Activated T-cell treated with anti-CD3 and anti-CD28 coated beads, Interleukin-2, amount 50 U/mL, for 72 hours (primary cell): ENCODE results near the gene DCC. TPM values are rescaled to one million over a fixed set of nuclear protein-coding genes. Genes with fewer than 3 reads are reported as not detected.

Experiments used
- ATAC-seq, 2 donors: fragments of 150-1000 bp; cut with Tn5 transposase; replicated peaks in 1 of 2; 2 replicates each; pipeline ENCODE4 v1.10.0; 2021; ENCODE audit warnings: moderate library complexity in 2 of 2, mild to moderate bottlenecking in 1 of 2
- DNase-seq, 2 donors: peaks; one replicate each; pipeline ENCODE4 v3.0.0; 2021 to 2022; ENCODE audit warnings: mixed read lengths in 1 of 2
- H3K27ac Mint-ChIP-seq: one replicate; pipeline ENCODE4 v1.8.0; 2022; ENCODE audit warnings: mild to moderate bottlenecking, moderate library complexity, mixed read lengths
- H3K27me3 Mint-ChIP-seq: one replicate; pipeline ENCODE4 v1.8.0; 2022; ENCODE audit warnings: low read depth, mixed read lengths
- H3K36me3 Mint-ChIP-seq, 2 donors: one replicate each; pipeline ENCODE4 v1.8.0; 2022; ENCODE audit warnings: mixed read lengths in 2 of 2, mild to moderate bottlenecking in 1 of 2; ENCODE audit not compliant: insufficient read depth in 2 of 2
- H3K4me1 Mint-ChIP-seq: one replicate; pipeline ENCODE4 v1.8.0; 2022; ENCODE audit warnings: low read depth, mixed read lengths
- H3K4me3 Mint-ChIP-seq, 2 donors: one replicate each; pipeline ENCODE4 v1.8.0; 2022; ENCODE audit warnings: mild to moderate bottlenecking in 2 of 2, mixed read lengths in 2 of 2, moderate library complexity in 2 of 2
- H3K9me3 Mint-ChIP-seq, 2 donors: one replicate each; pipeline ENCODE4 v1.8.0; 2022; ENCODE audit warnings: mixed read lengths in 2 of 2
- total RNA-seq, 2 donors: library from RNA; stranded (reverse); gene quantifications; one replicate each; pipeline ENCODE4 v1.2.3, GENCODE V29; 2022

The DCC gene
- total RNA-seq, 2 donors from 2014 or later, result not detected

GRCh38 chr18:53521068-53521467 is 1181.1 kb downstream of the DCC start:
- Mint-ChIP-seq H3K4me3 (no peak overlapping the region), H3K27me3 (no peaks in the 10 kb centered on the region), H3K4me1 (no peaks in the 10 kb centered on the region), H3K9me3 (peaks cover 0 to 2% of the 10 kb centered on the region in 2 donors), H3K36me3 (no peaks in the 10 kb centered on the region), H3K27ac (no peak overlapping the region)
- ATAC-seq (no peak), DNase-seq (no peak)

- Mint-ChIP-seq H3K4me1 (no peaks in the 10 kb centered on the region), H3K27me3 (no peaks in the 10 kb centered on the region), H3K36me3 (no peaks in the 10 kb centered on the region), H3K9me3 (no peaks in the 10 kb centered on the region), H3K27ac (no peak overlapping the region), H3K4me3 (no peak overlapping the region)
- ATAC-seq (no peak), DNase-seq (no peak)
Observed at GRCh38 chr18:53526101-53526870, 1186.3 kb downstream of the DCC start.

- Mint-ChIP-seq H3K9me3 (no peaks in the 10 kb centered on the region), H3K27me3 (no peaks in the 10 kb centered on the region), H3K27ac (no peak overlapping the region), H3K36me3 (no peaks in the 10 kb centered on the region), H3K4me3 (no peak overlapping the region), H3K4me1 (no peaks in the 10 kb centered on the region)
- ATAC-seq, result no peak
- DNase-seq, result no peak
Observed at GRCh38 chr18:53527365-53527764, 1187.4 kb downstream of the DCC start.

DNA sequence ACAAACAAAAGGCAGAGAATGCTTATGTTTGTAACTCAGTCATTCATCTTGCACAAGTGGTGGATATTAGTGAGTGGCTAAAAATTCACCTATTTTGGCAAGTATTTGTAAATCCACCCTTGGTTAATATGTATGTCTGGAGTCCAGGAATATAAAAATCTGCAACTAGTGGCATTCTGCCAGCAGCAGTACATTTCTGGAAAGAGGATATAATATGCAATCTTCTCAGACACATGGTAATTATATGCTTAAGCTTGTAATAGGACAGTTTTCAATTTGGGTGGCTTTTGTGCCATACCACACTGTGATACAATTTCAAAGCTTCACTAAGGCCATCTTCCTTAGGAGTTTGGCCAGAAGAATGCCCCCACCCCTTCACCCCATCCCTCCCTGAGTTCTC is 1191.2 kb downstream of the DCC start:
- Mint-ChIP-seq H3K9me3 (peaks cover 1% of the 10 kb centered on the region in 2 donors), H3K4me1 (no peaks in the 10 kb centered on the region), H3K27me3 (no peaks in the 10 kb centered on the region), H3K4me3 (no peak overlapping the region), H3K36me3 (no peaks in the 10 kb centered on the region), H3K27ac (no peak overlapping the region)
- ATAC-seq, result no peak
- no peak for DNase-seq

GRCh38 chr18:53531896-53532295 is 1191.9 kb downstream of the DCC start:
- Mint-ChIP-seq H3K9me3 (peaks cover 1% of the 10 kb centered on the region in 2 donors), H3K36me3 (no peaks in the 10 kb centered on the region), H3K27ac (no peak overlapping the region), H3K4me1 (no peaks in the 10 kb centered on the region), H3K4me3 (no peak overlapping the region), H3K27me3 (no peaks in the 10 kb centered on the region)
- DNase-seq (no peak), ATAC-seq (no peak)

- H3K4me3 Mint-ChIP-seq, result no peak overlapping the region
- no peak for DNase-seq
- H3K27me3 Mint-ChIP-seq, result no peaks in the 10 kb centered on the region
- H3K4me1 Mint-ChIP-seq, result no peaks in the 10 kb centered on the region
- peaks cover 1% of the 10 kb centered on the region in 2 donors for H3K9me3 Mint-ChIP-seq
- no peak overlapping the region for H3K27ac Mint-ChIP-seq
- H3K36me3 Mint-ChIP-seq, result no peaks in the 10 kb centered on the region
- no peak for ATAC-seq
Observed at GRCh38 chr18:53534203-53534602, 1194.2 kb downstream of the DCC start.

GRCh38 chr18:53534695-53535094 is 1194.7 kb downstream of the DCC start:
- H3K27me3 Mint-ChIP-seq, result no peaks in the 10 kb centered on the region
- H3K36me3 Mint-ChIP-seq, result no peaks in the 10 kb centered on the region
- H3K4me1 Mint-ChIP-seq, result no peaks in the 10 kb centered on the region
- no peak for ATAC-seq
- no peak for DNase-seq
- no peak overlapping the region for H3K27ac Mint-ChIP-seq
- H3K9me3 Mint-ChIP-seq, result peaks cover 1% of the 10 kb centered on the region in 2 donors
- no peak overlapping the region for H3K4me3 Mint-ChIP-seq

DNA sequence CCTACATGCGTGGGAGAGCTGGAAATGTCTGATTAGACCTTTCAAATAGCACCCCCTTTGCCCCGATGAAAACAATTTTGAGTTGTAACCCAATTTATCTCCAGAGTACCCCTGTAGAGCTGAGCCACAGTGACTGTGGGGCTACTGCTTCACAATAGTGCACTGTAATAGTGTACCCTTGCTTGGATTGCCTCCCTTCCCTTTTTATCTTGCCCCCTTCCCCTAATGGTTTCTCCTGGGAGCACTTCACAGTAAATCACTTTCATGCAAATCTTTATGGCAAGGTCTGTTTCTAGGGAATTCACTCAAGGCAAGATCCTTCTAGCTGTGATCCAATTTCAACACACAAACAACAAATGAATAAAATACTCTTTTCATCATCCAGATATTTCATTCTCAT is 1196.9 kb downstream of the DCC start:
- no peaks in the 10 kb centered on the region for H3K27me3 Mint-ChIP-seq
- H3K9me3 Mint-ChIP-seq, result peaks cover 1% of the 10 kb centered on the region in 2 donors
- H3K27ac Mint-ChIP-seq, result no peak overlapping the region
- H3K4me1 Mint-ChIP-seq, result no peaks in the 10 kb centered on the region
- H3K4me3 Mint-ChIP-seq, result no peak overlapping the region
- ATAC-seq (no peak), DNase-seq (no peak)
- H3K36me3 Mint-ChIP-seq, result no peaks in the 10 kb centered on the region

DNA sequence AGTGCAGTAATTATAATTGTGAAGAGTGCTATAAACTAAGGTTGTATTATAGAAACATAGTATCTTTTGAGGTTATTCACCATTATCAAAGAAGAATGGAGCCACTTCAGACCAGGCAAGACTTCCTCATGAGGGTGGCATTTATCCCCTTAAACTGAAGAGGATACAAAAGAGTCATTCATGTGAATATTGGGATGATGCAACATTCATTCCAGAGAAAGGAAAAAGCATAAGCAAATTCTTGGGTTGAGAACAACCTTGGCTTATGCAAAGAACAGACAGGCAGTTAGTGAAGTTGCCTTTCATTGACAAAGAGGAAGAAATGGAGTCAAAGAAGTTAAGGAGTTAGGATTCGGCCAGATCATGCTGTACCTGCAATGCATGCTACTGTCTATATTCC is 1201.9 kb downstream of the DCC start:
- H3K27me3 Mint-ChIP-seq, result no peaks in the 10 kb centered on the region
- DNase-seq (no peak), ATAC-seq (no peak)
- H3K4me3 Mint-ChIP-seq, result no peak overlapping the region
- no peaks in the 10 kb centered on the region for H3K4me1 Mint-ChIP-seq
- peaks cover 2 to 3% of the 10 kb centered on the region in 2 donors for H3K9me3 Mint-ChIP-seq
- no peak overlapping the region for H3K27ac Mint-ChIP-seq
- H3K36me3 Mint-ChIP-seq, result no peaks in the 10 kb centered on the region

DNA sequence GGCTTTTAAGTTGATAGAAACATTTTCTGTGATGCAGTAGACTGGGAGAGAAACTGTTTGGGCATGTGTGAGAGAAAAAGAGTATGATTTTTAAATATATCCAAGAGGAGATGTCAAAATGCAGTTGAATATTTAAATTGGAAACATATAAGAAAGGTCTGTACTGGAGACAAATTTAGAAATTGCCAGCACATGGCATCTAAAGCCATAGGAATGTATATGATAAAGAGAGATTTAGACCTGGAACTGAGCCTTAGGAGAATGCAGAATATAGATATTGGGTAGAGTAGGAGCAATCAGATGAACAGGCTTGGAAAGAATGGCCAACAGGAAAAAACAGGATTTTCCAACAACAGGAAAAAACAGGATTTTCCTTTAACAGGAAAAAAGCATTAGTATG is 1203.7 kb downstream of the DCC start:
- H3K9me3 Mint-ChIP-seq, result peaks cover 2 to 3% of the 10 kb centered on the region in 2 donors
- no peaks in the 10 kb centered on the region for H3K36me3 Mint-ChIP-seq
- no peak for DNase-seq
- ATAC-seq, result no peak
- H3K4me3 Mint-ChIP-seq, result no peak overlapping the region
- no peaks in the 10 kb centered on the region for H3K4me1 Mint-ChIP-seq
- no peak overlapping the region for H3K27ac Mint-ChIP-seq
- no peaks in the 10 kb centered on the region for H3K27me3 Mint-ChIP-seq

GRCh38 chr18:53544917-53545316 is 1204.9 kb downstream of the DCC start:
- H3K4me1 Mint-ChIP-seq, result no peaks in the 10 kb centered on the region
- H3K4me3 Mint-ChIP-seq, result no peak overlapping the region
- no peaks in the 10 kb centered on the region for H3K27me3 Mint-ChIP-seq
- DNase-seq (no peak), ATAC-seq (no peak)
- no peaks in the 10 kb centered on the region for H3K36me3 Mint-ChIP-seq
- no peak overlapping the region for H3K27ac Mint-ChIP-seq
- H3K9me3 Mint-ChIP-seq, result peaks cover 2 to 3% of the 10 kb centered on the region in 2 donors

DNA sequence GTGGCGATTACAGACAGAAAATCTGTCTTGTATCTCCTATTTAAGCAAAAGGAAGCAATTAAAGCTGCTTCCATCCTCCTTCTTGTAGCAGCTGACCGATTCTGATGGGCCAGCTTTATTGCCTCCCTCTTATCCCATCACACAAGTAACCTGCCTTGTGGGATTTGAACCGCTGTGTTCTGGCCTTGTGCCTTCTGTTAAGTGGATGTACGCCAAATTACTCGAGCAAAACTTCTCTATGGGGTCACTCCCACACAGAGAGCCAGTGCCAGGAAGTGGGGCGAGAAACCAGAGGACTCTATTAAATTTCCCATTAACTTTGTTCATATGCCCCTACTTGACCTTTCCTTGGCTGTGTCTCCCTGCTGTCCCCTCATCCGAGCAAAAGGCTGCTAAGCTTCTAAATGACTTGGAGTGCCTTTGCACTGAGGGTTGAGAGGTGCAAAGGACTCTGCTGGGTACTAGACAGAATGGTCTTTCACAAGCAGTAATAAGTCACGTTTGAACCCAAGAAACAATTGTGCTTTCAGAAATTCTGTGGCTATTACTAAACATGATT is 1212.0 kb downstream of the DCC start:
- no peak for DNase-seq
- Mint-ChIP-seq H3K4me3 (no peak overlapping the region), H3K36me3 (no peaks in the 10 kb centered on the region), H3K27ac (no peak overlapping the region), H3K4me1 (no peaks in the 10 kb centered on the region), H3K27me3 (no peaks in the 10 kb centered on the region), H3K9me3 (peaks cover 4% of the 10 kb centered on the region in 2 donors)
- no peak for ATAC-seq

DNA sequence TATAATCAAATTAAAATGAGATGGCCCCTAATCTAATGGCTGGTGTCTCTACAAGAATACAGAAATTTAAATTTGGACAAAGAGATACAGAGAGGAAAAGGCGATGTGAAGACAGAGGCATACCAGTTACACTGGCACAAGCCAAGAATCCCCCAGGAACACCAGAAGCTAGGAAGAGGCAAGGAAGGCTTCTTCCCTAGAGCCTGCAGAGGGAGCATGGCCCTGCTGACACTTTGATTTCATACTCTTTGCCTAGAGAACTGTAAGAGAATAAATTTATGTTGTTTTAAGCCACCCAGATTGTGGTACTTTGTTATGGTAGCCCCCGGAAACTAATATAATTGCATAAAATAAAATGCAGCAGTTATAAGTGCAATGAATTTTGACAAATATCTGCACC is 1213.0 kb downstream of the DCC start:
- H3K36me3 Mint-ChIP-seq, result no peaks in the 10 kb centered on the region
- H3K27me3 Mint-ChIP-seq, result no peaks in the 10 kb centered on the region
- DNase-seq, result no peak
- H3K9me3 Mint-ChIP-seq, result peaks cover 4% of the 10 kb centered on the region in 2 donors
- no peaks in the 10 kb centered on the region for H3K4me1 Mint-ChIP-seq
- no peak for ATAC-seq
- H3K27ac Mint-ChIP-seq, result no peak overlapping the region
- no peak overlapping the region for H3K4me3 Mint-ChIP-seq

DNA sequence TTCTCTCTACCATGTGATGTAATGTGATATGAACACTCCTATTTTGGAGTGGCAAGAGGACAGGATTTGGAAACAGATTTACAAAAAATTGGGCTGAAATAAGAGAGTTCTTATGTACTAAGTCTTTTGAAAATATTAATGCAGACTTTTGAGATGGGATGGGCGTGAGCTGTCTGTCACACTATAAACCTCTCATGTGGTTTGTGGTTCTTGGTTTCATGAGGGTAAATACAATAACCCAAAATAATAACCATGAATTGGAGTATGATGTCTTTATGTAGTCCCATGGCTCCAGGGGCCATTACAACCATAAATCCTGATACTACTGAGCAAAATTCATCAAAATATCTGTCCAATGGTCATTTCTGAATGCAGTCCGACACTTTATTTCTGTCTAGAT is 1216.5 kb downstream of the DCC start:
- no peak for ATAC-seq
- peaks cover 0 to 4% of the 10 kb centered on the region in 2 donors for H3K9me3 Mint-ChIP-seq
- no peak overlapping the region for H3K4me3 Mint-ChIP-seq
- no peaks in the 10 kb centered on the region for H3K27me3 Mint-ChIP-seq
- no peak overlapping the region for H3K27ac Mint-ChIP-seq
- DNase-seq, result no peak
- no peaks in the 10 kb centered on the region for H3K4me1 Mint-ChIP-seq
- no peaks in the 10 kb centered on the region for H3K36me3 Mint-ChIP-seq
